ENCODE data around the gene LYSMD2. TPM values are rescaled to one million over a fixed set of nuclear protein-coding genes. Genes with fewer than 3 reads are reported as not detected.

LYSMD2 gene
- polyA plus RNA-seq, 1 of the 3 experiments (the other 2 are of a cell fraction): 10.3 TPM

DNA sequence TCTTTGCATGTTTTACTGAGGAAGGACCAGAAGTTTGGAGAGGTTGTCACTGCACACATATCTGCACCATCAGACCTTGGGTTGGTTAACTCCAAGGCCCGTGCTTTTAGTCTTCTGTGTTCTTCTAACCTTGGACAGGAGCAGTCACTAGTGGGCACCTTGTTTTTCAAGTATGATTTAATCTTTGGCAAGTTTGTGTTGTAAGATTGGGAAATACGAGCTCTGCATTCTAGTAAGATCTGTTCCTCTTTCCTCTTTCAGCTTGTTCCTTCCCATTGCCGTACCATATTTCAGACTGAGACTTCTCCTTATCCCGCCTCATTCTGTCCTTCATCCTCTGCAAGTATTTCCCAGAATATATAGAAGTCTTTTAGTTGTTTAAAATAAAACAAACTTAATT lies 19.0 kb upstream of the LYSMD2 start:
- H4K20me1 ChIP-seq (ENCODE audit: insufficient read depth): peaks cover 5% of the 10 kb centered on the region; the same call in 1 of the 2 replicates
- H3K27ac ChIP-seq (ENCODE audit: low read depth in 2 of 2, low read length in 1 of 2): no peak overlapping the region
- ChIA-PET POLR2A (interaction anchor here (1.5 kb wide), 1 partner anchor 19 kb away, joined by 4 read pairs; the partner anchor contains the start of gene LYSMD2), CTCF (interaction anchor here (0.6 to 5.4 kb wide), 7 partner anchors 9 to 378 kb away, joined by 3 to 51 read pairs (median 5); partner anchors contain the start of gene LYSMD2)
- H3K9me2 ChIP-seq: no peaks in the 10 kb centered on the region
- TF ChIP-seq SIN3A (IDR thresholded peaks at IDR 0.05; ENCODE audit: borderline replicate concordance, low read depth, low read length) (no peak), JUND (IDR thresholded peaks at IDR 0.05) (no peak), NRF1 (IDR thresholded peaks at IDR 0.05; ENCODE audit: low read depth, low read length) (no peak), YY1 (IDR thresholded peaks at IDR 0.05; ENCODE audit: low read depth) (no peak), EP300 (IDR thresholded peaks at IDR 0.05; ENCODE audit: borderline replicate concordance in 1 of 2, low read depth in 1 of 2, low read length in 1 of 2) (no peak), RFX5 (IDR thresholded peaks at IDR 0.05; ENCODE audit: low read length) (no peak), MEF2A (IDR thresholded peaks at IDR 0.05; ENCODE audit: borderline replicate concordance, low read depth) (no peak), EZH2phosphoT487 (IDR thresholded peaks at IDR 0.05; ENCODE audit: borderline replicate concordance, low read depth) (no peak), SMC3 (IDR thresholded peaks at IDR 0.05; ENCODE audit: low read depth, low read length) (no peak), POLR2AphosphoS5 (IDR thresholded peaks at IDR 0.05; ENCODE audit: low read depth, low read length) (no peak), GABPA (IDR thresholded peaks at IDR 0.05; ENCODE audit: low read depth) (no peak), TAF1 (IDR thresholded peaks at IDR 0.05; ENCODE audit: borderline replicate concordance, low read depth, low read length) (no peak), GATA2 (CRISPR knock-in tag; IDR thresholded peaks at IDR 0.05) (no peak)
- TF ChIP-seq, protein P1, sequence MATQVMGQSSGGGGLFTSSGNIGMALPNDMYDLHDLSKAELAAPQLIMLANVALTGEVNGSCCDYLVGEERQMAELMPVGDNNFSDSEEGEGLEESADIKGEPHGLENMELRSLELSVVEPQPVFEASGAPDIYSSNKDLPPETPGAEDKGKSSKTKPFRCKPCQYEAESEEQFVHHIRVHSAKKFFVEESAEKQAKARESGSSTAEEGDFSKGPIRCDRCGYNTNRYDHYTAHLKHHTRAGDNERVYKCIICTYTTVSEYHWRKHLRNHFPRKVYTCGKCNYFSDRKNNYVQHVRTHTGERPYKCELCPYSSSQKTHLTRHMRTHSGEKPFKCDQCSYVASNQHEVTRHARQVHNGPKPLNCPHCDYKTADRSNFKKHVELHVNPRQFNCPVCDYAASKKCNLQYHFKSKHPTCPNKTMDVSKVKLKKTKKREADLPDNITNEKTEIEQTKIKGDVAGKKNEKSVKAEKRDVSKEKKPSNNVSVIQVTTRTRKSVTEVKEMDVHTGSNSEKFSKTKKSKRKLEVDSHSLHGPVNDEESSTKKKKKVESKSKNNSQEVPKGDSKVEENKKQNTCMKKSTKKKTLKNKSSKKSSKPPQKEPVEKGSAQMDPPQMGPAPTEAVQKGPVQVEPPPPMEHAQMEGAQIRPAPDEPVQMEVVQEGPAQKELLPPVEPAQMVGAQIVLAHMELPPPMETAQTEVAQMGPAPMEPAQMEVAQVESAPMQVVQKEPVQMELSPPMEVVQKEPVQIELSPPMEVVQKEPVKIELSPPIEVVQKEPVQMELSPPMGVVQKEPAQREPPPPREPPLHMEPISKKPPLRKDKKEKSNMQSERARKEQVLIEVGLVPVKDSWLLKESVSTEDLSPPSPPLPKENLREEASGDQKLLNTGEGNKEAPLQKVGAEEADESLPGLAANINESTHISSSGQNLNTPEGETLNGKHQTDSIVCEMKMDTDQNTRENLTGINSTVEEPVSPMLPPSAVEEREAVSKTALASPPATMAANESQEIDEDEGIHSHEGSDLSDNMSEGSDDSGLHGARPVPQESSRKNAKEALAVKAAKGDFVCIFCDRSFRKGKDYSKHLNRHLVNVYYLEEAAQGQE (IDR thresholded peaks at IDR 0.05; ENCODE audit: low read depth, low read length): no peak
- TF ChIP-seq, protein P2, sequence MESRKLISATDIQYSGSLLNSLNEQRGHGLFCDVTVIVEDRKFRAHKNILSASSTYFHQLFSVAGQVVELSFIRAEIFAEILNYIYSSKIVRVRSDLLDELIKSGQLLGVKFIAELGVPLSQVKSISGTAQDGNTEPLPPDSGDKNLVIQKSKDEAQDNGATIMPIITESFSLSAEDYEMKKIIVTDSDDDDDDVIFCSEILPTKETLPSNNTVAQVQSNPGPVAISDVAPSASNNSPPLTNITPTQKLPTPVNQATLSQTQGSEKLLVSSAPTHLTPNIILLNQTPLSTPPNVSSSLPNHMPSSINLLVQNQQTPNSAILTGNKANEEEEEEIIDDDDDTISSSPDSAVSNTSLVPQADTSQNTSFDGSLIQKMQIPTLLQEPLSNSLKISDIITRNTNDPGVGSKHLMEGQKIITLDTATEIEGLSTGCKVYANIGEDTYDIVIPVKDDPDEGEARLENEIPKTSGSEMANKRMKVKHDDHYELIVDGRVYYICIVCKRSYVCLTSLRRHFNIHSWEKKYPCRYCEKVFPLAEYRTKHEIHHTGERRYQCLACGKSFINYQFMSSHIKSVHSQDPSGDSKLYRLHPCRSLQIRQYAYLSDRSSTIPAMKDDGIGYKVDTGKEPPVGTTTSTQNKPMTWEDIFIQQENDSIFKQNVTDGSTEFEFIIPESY (IDR thresholded peaks at IDR 0.05; ENCODE audit: borderline replicate concordance, low read depth): no peak
- TF ChIP-seq, protein P3, sequence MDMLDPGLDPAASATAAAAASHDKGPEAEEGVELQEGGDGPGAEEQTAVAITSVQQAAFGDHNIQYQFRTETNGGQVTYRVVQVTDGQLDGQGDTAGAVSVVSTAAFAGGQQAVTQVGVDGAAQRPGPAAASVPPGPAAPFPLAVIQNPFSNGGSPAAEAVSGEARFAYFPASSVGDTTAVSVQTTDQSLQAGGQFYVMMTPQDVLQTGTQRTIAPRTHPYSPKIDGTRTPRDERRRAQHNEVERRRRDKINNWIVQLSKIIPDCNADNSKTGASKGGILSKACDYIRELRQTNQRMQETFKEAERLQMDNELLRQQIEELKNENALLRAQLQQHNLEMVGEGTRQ (IDR thresholded peaks at IDR 0.05; ENCODE audit: borderline replicate concordance, low read depth, low read length): no peak
- TF ChIP-seq, protein P4, sequence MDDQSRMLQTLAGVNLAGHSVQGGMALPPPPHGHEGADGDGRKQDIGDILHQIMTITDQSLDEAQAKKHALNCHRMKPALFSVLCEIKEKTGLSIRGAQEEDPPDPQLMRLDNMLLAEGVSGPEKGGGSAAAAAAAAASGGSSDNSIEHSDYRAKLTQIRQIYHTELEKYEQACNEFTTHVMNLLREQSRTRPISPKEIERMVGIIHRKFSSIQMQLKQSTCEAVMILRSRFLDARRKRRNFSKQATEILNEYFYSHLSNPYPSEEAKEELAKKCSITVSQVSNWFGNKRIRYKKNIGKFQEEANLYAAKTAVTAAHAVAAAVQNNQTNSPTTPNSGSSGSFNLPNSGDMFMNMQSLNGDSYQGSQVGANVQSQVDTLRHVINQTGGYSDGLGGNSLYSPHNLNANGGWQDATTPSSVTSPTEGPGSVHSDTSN (IDR thresholded peaks at IDR 0.05): no peak
- TF ChIP-seq, protein P5, sequence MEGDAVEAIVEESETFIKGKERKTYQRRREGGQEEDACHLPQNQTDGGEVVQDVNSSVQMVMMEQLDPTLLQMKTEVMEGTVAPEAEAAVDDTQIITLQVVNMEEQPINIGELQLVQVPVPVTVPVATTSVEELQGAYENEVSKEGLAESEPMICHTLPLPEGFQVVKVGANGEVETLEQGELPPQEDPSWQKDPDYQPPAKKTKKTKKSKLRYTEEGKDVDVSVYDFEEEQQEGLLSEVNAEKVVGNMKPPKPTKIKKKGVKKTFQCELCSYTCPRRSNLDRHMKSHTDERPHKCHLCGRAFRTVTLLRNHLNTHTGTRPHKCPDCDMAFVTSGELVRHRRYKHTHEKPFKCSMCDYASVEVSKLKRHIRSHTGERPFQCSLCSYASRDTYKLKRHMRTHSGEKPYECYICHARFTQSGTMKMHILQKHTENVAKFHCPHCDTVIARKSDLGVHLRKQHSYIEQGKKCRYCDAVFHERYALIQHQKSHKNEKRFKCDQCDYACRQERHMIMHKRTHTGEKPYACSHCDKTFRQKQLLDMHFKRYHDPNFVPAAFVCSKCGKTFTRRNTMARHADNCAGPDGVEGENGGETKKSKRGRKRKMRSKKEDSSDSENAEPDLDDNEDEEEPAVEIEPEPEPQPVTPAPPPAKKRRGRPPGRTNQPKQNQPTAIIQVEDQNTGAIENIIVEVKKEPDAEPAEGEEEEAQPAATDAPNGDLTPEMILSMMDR (IDR thresholded peaks at IDR 0.05): no peak
- TF ChIP-seq, protein P6, sequence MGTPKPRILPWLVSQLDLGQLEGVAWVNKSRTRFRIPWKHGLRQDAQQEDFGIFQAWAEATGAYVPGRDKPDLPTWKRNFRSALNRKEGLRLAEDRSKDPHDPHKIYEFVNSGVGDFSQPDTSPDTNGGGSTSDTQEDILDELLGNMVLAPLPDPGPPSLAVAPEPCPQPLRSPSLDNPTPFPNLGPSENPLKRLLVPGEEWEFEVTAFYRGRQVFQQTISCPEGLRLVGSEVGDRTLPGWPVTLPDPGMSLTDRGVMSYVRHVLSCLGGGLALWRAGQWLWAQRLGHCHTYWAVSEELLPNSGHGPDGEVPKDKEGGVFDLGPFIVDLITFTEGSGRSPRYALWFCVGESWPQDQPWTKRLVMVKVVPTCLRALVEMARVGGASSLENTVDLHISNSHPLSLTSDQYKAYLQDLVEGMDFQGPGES (IDR thresholded peaks at IDR 0.05; ENCODE audit: low read depth, low read length): no peak
- H3K4me2 ChIP-seq: no peak overlapping the region
- H3K9ac ChIP-seq: no peak overlapping the region
- H3K27me3 ChIP-seq (ENCODE audit: insufficient read depth): no peaks in the 10 kb centered on the region
- 92% methylated on average over 4 of the region's 4 CpGs for WGBS (ENCODE audit: low lambda C conversion rate)
- DNase-seq: no peak
- no peaks in the 10 kb centered on the region for H3K9me3 ChIP-seq
- H3F3A ChIP-seq (replicated peaks; ENCODE audit: insufficient read depth): peaks cover 21% of the 10 kb centered on the region
- H3K36me3 ChIP-seq (replicated peaks in 1 of 2; ENCODE audit: control insufficient read depth in 1 of 2, insufficient read depth in 2 of 2, low read length in 1 of 2): no peaks in the 10 kb centered on the region
- H2AFZ ChIP-seq (ENCODE audit: low read depth): no peak overlapping the region
- H3K79me2 ChIP-seq (ENCODE audit: insufficient read depth): peaks cover 27% of the 10 kb centered on the region; the same call in 1 of the 2 replicates
- H3K4me3 ChIP-seq (ENCODE audit: low read depth in 2 of 2, low read length in 1 of 2): no peak overlapping the region
- peaks cover 15 to 21% of the 10 kb centered on the region in 2 experiments for H3K4me1 ChIP-seq (ENCODE audit: control insufficient read depth in 1 of 2, insufficient read depth in 2 of 2, low read depth in 1 of 2, low read length in 1 of 2)
